GM12801 (cell line): ENCODE results near the gene IFIT3.

Experiments used
- CTCF ChIP-seq: IDR thresholded peaks from one replicate; pipeline ENCODE4 v1.5.1; 2011; ENCODE audit warnings: control low read depth; ENCODE audit not compliant: insufficient read length; ENCODE audit errors: extremely low read depth

Gene IFIT3

GRCh38 chr10:89336241-89336640 is 8.4 kb downstream of the IFIT3 start:
- no peak for TF ChIP-seq CTCF

GRCh38 chr10:89337484-89337883 is 9.7 kb downstream of the IFIT3 start:
- no peak for TF ChIP-seq CTCF

DNA sequence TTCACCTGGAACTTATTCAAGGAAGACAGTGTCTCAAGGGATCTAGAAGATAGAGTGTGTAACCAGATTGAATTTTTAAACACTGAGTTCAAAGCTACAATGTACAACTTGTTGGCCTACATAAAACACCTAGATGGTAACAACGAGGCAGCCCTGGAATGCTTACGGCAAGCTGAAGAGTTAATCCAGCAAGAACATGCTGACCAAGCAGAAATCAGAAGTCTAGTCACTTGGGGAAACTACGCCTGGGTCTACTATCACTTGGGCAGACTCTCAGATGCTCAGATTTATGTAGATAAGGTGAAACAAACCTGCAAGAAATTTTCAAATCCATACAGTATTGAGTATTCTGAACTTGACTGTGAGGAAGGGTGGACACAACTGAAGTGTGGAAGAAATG is 10.9 kb downstream of the IFIT3 start:
- no peak for TF ChIP-seq CTCF

- no peak for TF ChIP-seq CTCF
Observed at GRCh38 chr10:89339875-89340274, 12.1 kb downstream of the IFIT3 start.

GRCh38 chr10:89341649-89342048 is 13.9 kb downstream of the IFIT3 start:
- TF ChIP-seq CTCF = no peak

- no peak for TF ChIP-seq CTCF
Observed at GRCh38 chr10:89342206-89342958, 14.6 kb downstream of the IFIT3 start.

- TF ChIP-seq CTCF = no peak
Observed at GRCh38 chr10:89343089-89343767, 15.4 kb downstream of the IFIT3 start.
